Adrenal gland (tissue), 5 donors: ENCODE measurements around the gene TACC2.

Source experiments
- POLR2A ChIP-seq, 2 donors: fragments of 450-650 bp; IDR thresholded peaks; one replicate each; pipeline ENCODE4 v1.6.1; 2017; ENCODE audit warnings: antibody characterized with exemption in 2 of 2, mild to moderate bottlenecking in 2 of 2, moderate library complexity in 1 of 2
- TF ChIP-seq, protein P1 (sequence below), 6 experiments: fragments of 450-650 bp in 4 of 6; fragments of 200-600 bp in 2 of 6; sonication (generic) in 1 of 6; IDR thresholded peaks; 1 replicate in 5 of 6; 2 replicates in 1 of 6; pipeline versions ENCODE4 v1.5.1 to v1.8.0; 2016 to 2021; ENCODE audit warnings: antibody characterized with exemption in 6 of 6, mild to moderate bottlenecking in 2 of 6, moderate library complexity in 1 of 6
- donor health status: DM: no; HTN: no; CAD: no.

DNA sequence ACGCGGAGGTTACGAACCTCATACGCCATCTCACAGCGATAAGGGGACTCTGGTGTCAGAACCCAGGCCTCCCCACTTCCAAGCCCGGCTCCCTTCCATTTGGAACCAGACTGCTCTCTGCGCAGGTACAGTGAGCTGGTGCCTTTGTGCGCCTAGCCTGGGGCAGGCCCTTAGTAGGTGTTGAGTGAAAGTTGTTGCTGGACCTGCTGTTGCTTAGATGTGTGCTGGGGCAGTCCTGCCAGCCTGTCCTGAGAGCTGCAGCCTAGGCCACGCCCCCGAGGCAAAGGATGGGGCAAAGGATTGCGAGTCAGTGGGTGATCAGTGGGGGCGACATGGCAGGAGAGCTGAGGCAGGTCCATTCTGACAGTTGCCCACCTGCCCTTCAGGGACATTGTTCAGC is 209.7 kb downstream of the TACC2 start:
- TF ChIP-seq, protein P1, sequence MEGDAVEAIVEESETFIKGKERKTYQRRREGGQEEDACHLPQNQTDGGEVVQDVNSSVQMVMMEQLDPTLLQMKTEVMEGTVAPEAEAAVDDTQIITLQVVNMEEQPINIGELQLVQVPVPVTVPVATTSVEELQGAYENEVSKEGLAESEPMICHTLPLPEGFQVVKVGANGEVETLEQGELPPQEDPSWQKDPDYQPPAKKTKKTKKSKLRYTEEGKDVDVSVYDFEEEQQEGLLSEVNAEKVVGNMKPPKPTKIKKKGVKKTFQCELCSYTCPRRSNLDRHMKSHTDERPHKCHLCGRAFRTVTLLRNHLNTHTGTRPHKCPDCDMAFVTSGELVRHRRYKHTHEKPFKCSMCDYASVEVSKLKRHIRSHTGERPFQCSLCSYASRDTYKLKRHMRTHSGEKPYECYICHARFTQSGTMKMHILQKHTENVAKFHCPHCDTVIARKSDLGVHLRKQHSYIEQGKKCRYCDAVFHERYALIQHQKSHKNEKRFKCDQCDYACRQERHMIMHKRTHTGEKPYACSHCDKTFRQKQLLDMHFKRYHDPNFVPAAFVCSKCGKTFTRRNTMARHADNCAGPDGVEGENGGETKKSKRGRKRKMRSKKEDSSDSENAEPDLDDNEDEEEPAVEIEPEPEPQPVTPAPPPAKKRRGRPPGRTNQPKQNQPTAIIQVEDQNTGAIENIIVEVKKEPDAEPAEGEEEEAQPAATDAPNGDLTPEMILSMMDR (IDR thresholded peaks at IDR 0.05) = no peak
- TF ChIP-seq POLR2A (IDR thresholded peaks at IDR 0.05) = no peak
